Mammary epithelial cell (primary cell): ENCODE measurements around the gene KRTAP9-4.

Experiments
- CTCF ChIP-seq, 2 donors: IDR thresholded peaks in 1 of 2; conservative IDR thresholded peaks in 1 of 2; 2 replicates each; pipeline ENCODE4 v1.5.1; 2011 to 2012; ENCODE audit warnings: inconsistent platforms in 2 of 2, low read length in 2 of 2, mild to moderate bottlenecking in 2 of 2, control low read depth in 1 of 2, low read depth in 1 of 2; ENCODE audit not compliant: insufficient read depth in 1 of 2; ENCODE audit errors: extremely low read depth in 1 of 2
- EZH2 ChIP-seq: IDR thresholded peaks from 2 replicates; pipeline ENCODE4 v1.6.1; 2012; ENCODE audit warnings: low read length, inconsistent platforms, borderline replicate concordance

- TF ChIP-seq CTCF (conservative IDR thresholded peaks at IDR 0.05 in 1 of 2, IDR thresholded peaks at IDR 0.05 in 1 of 2; ENCODE audit: extremely low read depth in 1 of 2, insufficient read depth in 1 of 2, low read depth in 1 of 2, low read length in 2 of 2) (no peak), EZH2 (no peak)
Measured at GRCh38 chr17:41284043-41284442, 34.6 kb downstream of the KRTAP9-4 start.
